ENCODE results near the gene MTHFSD. TPM values are rescaled to one million over a fixed set of nuclear protein-coding genes. Genes with fewer than 3 reads are reported as not detected.

MTHFSD gene
- total RNA-seq, 1 experiment from 2014 or later: 4.7 TPM

DNA sequence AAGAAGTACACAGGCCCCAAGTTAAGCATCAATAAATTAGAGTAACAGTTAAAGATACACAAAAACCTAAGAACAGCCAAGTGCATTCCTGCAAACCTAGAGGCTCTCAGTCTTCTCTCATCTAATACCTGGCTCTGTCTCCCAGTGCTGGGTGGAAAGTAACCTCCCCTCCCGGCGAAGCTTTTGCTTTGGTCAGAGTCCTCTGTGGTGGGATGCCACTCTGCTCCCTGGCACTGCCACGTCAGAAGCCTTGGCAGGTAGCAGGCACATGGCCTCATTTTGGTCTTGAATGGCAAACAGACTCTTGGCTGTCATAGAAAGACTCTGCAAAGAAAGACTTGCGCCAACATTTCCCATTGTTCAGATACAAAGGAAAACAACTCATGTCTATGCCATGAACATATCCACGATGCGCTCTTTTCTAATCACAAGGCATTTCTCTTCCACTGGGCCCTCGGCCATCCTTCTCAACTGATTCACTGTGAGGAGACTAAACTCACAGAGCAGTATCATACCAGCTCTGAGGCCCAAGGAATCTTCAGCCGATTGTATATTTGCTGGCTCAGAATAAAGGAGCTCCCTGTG lies 21.2 kb downstream of the MTHFSD start:
- no peaks in the 10 kb centered on the region for H4K20me1 ChIP-seq (ENCODE audit: control insufficient read depth, insufficient read depth, insufficient read length)
- no peak overlapping the region for H4K91ac ChIP-seq (ENCODE audit: insufficient read length, low read depth, low read length)
- H4K5ac ChIP-seq (ENCODE audit: insufficient read length, low read depth, low read length): no peak overlapping the region
- no peak overlapping the region for H2AFZ ChIP-seq (ENCODE audit: low read length)
- peaks cover 3% of the 10 kb centered on the region; the same call in 1 of the 2 replicates for H3K27me3 Mint-ChIP-seq (ENCODE audit: low read depth)
- H3K23me2 ChIP-seq (ENCODE audit: insufficient read length, low read depth, low read length, poor library complexity, severe bottlenecking): no peaks in the 10 kb centered on the region
- H3K4me3 Mint-ChIP-seq: no peak overlapping the region
- H3K9me3 Mint-ChIP-seq: no peaks in the 10 kb centered on the region
- H3K27me3 ChIP-seq (ENCODE audit: insufficient read depth, low read length): no peaks in the 10 kb centered on the region
- no peak overlapping the region for H2BK20ac ChIP-seq (ENCODE audit: low read depth, low read length, poor library complexity, severe bottlenecking)
- no peak overlapping the region for H2BK15ac ChIP-seq (ENCODE audit: low read depth, low read length)
- no peak overlapping the region for H3K4me2 ChIP-seq (ENCODE audit: insufficient read depth, insufficient read length, low read length)
- no peak overlapping the region for H3K23ac ChIP-seq (ENCODE audit: insufficient read length, low read depth, low read length)
- no peak overlapping the region for H3T11ph ChIP-seq (ENCODE audit: low read length)
- TF ChIP-seq, protein P1, sequence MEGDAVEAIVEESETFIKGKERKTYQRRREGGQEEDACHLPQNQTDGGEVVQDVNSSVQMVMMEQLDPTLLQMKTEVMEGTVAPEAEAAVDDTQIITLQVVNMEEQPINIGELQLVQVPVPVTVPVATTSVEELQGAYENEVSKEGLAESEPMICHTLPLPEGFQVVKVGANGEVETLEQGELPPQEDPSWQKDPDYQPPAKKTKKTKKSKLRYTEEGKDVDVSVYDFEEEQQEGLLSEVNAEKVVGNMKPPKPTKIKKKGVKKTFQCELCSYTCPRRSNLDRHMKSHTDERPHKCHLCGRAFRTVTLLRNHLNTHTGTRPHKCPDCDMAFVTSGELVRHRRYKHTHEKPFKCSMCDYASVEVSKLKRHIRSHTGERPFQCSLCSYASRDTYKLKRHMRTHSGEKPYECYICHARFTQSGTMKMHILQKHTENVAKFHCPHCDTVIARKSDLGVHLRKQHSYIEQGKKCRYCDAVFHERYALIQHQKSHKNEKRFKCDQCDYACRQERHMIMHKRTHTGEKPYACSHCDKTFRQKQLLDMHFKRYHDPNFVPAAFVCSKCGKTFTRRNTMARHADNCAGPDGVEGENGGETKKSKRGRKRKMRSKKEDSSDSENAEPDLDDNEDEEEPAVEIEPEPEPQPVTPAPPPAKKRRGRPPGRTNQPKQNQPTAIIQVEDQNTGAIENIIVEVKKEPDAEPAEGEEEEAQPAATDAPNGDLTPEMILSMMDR (conservative IDR thresholded peaks at IDR 0.05): no peak
- no peaks in the 10 kb centered on the region for H3K36me3 Mint-ChIP-seq (ENCODE audit: insufficient read depth in 1 of 3, low read depth in 3 of 3)
- H2BK120ac ChIP-seq (ENCODE audit: low read depth, low read length, poor library complexity, severe bottlenecking): no peak overlapping the region
- no peak overlapping the region for H2AK5ac ChIP-seq (ENCODE audit: insufficient read length, low read length)
- 0 out of 4 replicates have a peak, but pooled peaks cover 0 to 3% of the 10 kb centered on the region in 2 experiments for H3K4me1 Mint-ChIP-seq
- H3K79me2 ChIP-seq (ENCODE audit: insufficient read depth, low read length): no peaks in the 10 kb centered on the region
- no peak overlapping the region for H3K27ac ChIP-seq (ENCODE audit: insufficient read length, low read depth, low read length)
- no peak overlapping the region for H2BK12ac ChIP-seq (ENCODE audit: insufficient read length, low read depth, low read length)
- H3K79me1 ChIP-seq (ENCODE audit: insufficient read depth, low read depth, low read length, poor library complexity, severe bottlenecking): no peaks in the 10 kb centered on the region
- no peak overlapping the region for H3K14ac ChIP-seq (ENCODE audit: insufficient read depth, low read length)
- H3K9me3 ChIP-seq (ENCODE audit: control insufficient read depth, low read depth, low read length): no peaks in the 10 kb centered on the region
- no peak overlapping the region for H3K4ac ChIP-seq (ENCODE audit: low read depth, low read length)
- no peak overlapping the region for H3K27ac Mint-ChIP-seq
- no peak overlapping the region for H3K56ac ChIP-seq (ENCODE audit: insufficient read length, low read depth, low read length)
- DNase-seq: no peak
- no peak overlapping the region for H3K9ac ChIP-seq (ENCODE audit: extremely low read depth, insufficient read length, low read length)
- no CpG with 5 or more reads among the region's 8 CpGs for WGBS (ENCODE audit: extremely low coverage, insufficient read length, low lambda C conversion rate)
- no peak overlapping the region for H2BK5ac ChIP-seq (ENCODE audit: insufficient read length, low read length)
- H4K8ac ChIP-seq (replicated peaks; ENCODE audit: insufficient read length, low read depth, low read length): no peak overlapping the region
- no peaks in the 10 kb centered on the region for H3K4me1 ChIP-seq (ENCODE audit: insufficient read depth, low read length)
- H3K18ac ChIP-seq (ENCODE audit: insufficient read length, low read depth, low read length): no peak overlapping the region
